Gastrocnemius medialis (tissue), 4 donors: ENCODE measurements around the gene SH3GL3.

ENCODE experiments used
- POLR2A ChIP-seq, 2 donors: fragments of 450-650 bp; IDR thresholded peaks; one replicate each; pipeline ENCODE4 v1.6.1; 2017; ENCODE audit warnings: antibody characterized with exemption in 2 of 2, mild to moderate bottlenecking in 2 of 2, moderate library complexity in 2 of 2
- TF ChIP-seq, protein P1 (sequence below), 5 experiments: fragments of 450-650 bp in 3 of 5; fragments of 200-600 bp in 2 of 5; sonication (generic) in 2 of 5; IDR thresholded peaks in 4 of 5; conservative IDR thresholded peaks in 1 of 5; 1 replicate in 4 of 5; 2 replicates in 1 of 5; pipeline ENCODE4 v1.5.1; 2016 to 2019; ENCODE audit warnings: antibody characterized with exemption in 5 of 5, mild to moderate bottlenecking in 3 of 5, moderate library complexity in 3 of 5

DNA sequence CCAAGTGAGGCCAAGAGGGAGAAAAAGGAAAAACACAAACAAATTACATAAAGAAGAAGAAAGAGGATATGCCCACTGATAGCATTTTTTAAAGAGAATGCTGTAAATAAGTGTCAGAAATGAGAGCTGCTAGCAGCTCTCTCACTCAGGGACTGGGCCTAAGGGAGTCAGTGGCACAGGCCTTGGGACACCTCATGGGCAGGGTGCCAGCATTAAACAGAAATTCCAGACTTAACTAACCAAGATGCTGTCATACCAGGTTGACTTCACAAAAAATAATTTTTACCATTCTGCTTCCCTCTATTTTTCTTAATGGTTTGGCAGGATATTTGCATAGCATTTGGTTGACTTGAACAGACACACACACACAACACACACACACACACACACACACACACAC lies 114.5 kb downstream of the SH3GL3 start:
- TF ChIP-seq, protein P1, sequence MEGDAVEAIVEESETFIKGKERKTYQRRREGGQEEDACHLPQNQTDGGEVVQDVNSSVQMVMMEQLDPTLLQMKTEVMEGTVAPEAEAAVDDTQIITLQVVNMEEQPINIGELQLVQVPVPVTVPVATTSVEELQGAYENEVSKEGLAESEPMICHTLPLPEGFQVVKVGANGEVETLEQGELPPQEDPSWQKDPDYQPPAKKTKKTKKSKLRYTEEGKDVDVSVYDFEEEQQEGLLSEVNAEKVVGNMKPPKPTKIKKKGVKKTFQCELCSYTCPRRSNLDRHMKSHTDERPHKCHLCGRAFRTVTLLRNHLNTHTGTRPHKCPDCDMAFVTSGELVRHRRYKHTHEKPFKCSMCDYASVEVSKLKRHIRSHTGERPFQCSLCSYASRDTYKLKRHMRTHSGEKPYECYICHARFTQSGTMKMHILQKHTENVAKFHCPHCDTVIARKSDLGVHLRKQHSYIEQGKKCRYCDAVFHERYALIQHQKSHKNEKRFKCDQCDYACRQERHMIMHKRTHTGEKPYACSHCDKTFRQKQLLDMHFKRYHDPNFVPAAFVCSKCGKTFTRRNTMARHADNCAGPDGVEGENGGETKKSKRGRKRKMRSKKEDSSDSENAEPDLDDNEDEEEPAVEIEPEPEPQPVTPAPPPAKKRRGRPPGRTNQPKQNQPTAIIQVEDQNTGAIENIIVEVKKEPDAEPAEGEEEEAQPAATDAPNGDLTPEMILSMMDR (IDR thresholded peaks at IDR 0.05 in 4 of 5, conservative IDR thresholded peaks at IDR 0.05 in 1 of 5), result no peak
- no peak for TF ChIP-seq POLR2A (IDR thresholded peaks at IDR 0.05)
